GM23248 (cell line): ENCODE results near the gene DTNA.

Experiments
- EZH2 ChIP-seq: fragments of 200-600 bp; sonication (generic); IDR thresholded peaks from 2 replicates; pipeline ENCODE4 v1.6.1; 2018; ENCODE audit warnings: antibody characterized with exemption, mild to moderate bottlenecking; ENCODE audit not compliant: insufficient read depth, poor library complexity, severe bottlenecking
- EZH2phosphoT487 ChIP-seq: fragments of 200-600 bp; sonication (generic); IDR thresholded peaks from 2 replicates; pipeline ENCODE4 v1.6.1; 2018; ENCODE audit warnings: antibody characterized with exemption, moderate library complexity, mild to moderate bottlenecking, low read depth; ENCODE audit not compliant: insufficient read depth

DNA sequence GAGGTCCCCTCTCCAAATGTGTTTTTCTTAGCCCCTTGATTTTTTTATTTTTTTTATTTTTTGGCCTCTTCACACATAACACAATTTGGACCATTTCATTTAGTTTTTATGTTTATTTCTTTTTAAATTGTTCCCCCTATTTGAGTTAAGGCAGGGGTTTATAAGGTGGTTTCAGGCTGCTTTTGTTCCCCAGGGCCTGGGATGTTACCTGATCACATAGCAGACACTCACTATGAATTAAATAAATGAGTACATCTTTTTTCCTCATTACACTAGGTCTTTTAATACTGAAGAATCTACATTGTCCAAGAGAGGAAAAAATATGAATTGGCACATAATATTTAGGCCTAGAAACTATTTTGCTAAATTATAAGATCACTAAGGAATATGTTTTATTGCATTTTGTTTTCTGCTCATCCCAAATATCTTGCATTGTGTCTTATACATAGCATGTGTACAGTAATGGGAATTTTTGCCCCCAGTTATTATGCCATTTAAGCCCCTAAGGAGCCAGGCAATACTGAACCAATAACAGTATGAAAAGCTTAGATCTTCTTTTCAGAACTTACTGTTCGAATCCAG, 218.7 kb downstream of the DTNA start:
- TF ChIP-seq EZH2: no peak
- TF ChIP-seq EZH2phosphoT487: no peak
